HG03280 (cell line): ENCODE results near the gene PPP1R12B.
"Not testable (repeated sequence)": the region's sequence is repeated elsewhere in the genome, so short reads cannot be mapped to it uniquely, and the experiment has no call there.

Experiments used
- ATAC-seq: cut with Tn5 transposase; IDR thresholded peaks from one replicate; pipeline ENCODE4 v1.9.1; 2021; ENCODE audit warnings: mild to moderate bottlenecking, moderate library complexity; ENCODE audit not compliant: unreplicated experiment

Gene PPP1R12B

DNA sequence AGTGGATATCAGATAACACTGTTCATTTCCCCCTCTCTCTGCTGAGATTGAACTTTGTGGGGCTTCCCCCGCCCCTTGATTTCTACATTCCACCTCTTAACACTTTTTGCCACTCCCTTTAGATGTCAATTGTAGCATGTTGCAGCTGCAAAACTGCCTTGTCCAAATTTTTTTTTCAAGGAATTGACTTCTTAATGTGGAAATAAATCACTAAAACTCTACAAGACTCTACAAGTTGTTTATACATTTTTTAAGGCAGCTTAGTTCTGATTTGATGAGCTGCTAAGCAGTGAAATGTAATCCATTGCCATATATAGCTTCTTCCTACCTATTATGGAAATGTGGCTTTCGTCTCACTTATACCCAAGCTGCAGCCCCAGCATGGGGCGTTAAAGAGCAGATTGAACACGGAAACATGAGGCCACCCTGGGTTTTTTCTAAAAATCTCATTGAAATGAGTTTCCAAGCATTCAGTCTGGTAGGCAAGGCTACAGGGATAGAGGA, 229.6 kb downstream of the PPP1R12B start:
- ATAC-seq = no peak

DNA sequence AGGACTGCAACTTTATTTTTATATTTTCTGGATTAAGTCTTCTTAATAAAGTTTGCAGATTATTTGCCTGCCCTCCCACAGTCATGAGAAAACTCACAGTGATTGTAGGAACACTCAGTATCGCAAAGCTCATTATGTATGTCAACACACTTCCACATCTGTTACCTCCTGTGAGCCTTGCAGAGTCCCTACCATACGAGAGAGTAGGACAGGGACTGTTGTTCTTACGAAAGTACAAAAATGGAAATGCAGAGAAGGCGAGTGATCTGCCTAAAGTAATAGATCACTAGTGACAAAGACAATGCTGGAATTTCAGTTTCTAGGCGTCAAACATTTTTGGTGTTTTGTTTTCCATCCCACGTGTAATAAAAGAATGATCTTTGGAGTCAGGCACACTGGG, 230.1 kb downstream of the PPP1R12B start:
- ATAC-seq = no peak

DNA sequence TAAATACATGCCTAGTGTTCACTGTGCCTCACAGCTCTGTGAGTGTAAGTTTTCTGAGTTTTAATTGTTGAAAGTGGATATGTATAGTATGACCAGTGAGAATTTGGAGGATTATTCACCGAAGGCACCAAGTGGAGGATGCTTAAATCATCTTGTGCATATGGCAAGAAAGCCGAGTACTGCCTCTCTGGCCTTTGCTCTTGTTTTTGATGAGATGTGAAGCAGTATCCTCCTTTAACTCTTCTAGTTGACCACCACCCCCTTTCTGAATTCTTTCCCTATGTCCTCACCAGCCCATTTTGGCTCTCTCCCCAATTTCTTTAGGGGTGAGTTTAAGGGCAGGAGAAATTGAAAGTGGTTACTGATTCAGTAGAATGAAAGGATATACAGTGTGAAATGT, 231.3 kb downstream of the PPP1R12B start:
- no peak for ATAC-seq

DNA sequence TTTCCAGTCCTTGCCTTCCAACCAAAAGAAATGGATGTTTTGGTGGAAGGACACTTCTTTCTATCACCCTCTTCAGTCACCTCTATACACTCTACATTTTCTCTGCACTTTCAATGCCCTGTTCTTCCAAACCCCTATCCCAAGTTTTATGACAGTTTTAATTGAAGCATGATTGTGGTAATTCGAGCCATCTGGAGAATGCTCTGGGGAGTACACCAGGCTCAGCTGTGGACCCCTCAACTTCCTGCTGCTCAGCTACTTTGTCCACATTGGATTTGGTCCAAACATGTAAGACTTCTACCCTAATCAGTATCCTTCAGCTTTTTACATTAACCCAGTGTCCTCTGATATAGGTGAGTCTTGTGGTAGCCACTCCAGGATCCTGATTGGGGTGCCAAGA, 232.1 kb downstream of the PPP1R12B start:
- no peak for ATAC-seq

DNA sequence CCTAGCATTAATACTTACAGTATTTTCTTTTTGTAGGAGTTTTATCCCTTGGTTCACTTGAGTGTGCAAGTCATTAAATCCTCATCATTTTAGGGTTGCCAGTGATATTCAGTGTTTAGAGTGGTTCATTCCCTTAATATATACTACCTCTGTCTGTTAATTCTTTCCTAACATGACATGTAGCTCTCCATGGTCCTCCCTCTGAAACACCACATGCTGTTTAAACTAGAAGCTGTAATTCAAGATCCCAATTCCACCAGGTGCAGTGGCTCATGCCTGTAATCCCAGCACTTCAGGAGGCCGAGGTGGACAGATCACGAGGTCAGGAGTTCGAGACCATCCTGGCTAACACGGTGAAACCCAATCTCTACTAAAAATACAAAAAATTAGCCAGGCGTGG, 233.9 kb downstream of the PPP1R12B start:
- ATAC-seq = not testable (repeated sequence)

DNA sequence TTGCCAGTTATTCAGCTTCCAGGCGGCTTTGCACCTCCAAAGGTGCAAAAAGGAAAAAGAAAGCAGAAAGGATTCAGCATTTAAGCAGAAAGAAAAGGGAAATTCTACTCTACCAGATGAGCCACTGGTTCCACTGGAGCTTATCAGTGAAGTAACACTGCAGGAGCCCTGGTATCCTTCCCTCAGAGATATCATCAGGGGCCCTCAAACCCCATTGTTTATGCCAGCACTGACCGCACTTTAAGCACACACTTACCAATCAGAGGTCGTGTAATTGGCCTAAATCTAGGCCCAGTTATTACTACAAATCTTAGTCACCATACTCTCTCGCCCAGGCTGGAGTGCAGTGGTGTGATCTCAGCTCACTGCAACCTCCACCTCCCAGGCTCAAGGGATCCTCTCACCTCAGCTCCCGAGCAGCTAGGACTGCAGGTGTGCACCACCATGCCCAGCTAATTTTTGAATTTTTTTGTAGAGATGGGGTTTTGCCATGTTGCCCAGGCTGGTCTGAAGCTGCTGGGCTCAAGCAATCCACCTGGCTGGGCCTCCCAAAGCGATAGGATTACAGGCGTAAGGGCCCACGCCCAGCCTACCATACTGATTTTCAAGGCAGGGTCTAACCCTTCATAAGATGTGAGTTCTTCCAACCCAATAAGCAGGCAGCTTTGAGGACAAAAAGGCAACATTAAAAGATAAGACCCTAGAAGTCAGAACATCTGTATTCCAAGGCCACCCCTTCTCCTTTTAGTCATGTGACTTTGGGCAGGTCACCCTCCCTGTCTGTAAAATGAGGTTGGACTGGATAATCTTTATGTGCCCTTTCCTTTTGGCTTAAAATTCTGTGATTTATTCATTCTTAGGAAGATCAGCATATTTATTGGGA, 236.4 kb downstream of the PPP1R12B start:
- ATAC-seq = no peak

DNA sequence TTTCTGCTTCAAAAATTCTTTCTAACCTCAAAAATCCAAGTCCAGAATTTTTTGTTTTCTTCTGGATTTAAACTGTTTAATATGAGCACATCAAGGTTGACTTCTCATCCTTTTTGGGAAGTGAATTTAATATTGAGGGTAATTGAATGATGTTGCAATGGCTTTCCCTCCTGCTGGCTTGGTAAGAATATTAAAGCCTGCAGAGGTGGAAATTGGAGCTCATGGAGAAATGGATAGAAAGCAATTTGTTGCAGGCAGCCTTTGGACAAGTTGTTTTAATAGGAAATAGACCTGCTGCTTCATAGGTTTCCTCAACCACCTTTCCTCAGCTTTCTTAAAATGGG, 237.1 kb downstream of the PPP1R12B start:
- no peak for ATAC-seq

DNA sequence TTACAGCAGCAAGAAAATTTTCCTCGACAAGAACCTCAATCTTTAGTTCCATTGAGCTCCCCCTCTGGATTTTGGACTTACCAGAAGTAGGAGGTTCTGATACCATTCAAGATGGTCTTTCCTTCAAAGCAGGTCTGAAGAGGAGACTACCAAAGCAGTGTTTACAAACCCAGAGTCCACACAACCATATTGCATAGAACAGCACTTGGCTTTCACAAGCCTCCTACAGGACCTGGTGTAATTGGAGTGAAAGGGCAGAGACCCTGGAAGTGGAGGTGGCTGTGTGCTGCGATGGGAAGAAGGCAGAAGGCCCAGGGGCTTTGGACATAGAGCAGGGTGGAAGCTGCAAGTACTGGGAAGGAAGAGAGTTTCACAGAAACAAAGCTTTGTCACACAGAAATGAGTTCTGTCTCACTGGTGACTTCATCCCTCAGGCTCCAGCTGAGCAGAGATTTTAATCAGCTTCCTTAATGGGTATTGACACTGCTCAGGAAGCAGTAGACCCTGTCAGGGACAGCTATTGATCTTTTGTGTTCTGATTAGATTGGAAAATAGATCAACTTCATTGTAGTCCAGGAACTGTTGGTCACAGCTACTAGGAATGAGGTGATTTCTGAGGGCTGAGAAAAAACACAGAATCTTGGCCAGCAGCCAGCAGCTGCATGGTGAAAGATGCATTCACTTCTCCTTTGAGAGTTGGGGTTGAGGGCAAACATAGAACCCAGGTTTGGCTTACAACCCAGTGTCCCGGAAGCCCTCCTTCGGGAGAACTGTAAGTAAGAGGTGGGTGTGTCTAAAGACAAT, 237.7 kb downstream of the PPP1R12B start:
- no peak for ATAC-seq

DNA sequence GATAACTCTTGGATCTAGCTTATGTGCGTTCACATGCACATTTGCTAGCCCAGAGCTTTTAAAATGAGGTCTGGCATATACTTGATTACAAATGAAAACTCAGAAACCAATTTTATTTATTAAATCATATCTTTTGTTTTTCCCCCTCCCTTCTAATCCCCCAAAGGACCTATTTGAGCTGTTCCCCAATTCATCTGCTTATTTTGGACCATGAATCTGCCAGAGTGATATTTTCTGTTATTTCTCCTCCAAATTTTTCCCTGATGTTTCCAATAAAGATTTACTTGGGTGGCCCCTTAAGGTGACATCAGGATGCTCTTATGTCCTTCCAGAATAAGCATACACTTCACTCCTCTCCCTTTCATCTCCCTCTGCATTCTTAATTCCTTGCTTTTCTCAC, 238.4 kb downstream of the PPP1R12B start:
- ATAC-seq = no peak

DNA sequence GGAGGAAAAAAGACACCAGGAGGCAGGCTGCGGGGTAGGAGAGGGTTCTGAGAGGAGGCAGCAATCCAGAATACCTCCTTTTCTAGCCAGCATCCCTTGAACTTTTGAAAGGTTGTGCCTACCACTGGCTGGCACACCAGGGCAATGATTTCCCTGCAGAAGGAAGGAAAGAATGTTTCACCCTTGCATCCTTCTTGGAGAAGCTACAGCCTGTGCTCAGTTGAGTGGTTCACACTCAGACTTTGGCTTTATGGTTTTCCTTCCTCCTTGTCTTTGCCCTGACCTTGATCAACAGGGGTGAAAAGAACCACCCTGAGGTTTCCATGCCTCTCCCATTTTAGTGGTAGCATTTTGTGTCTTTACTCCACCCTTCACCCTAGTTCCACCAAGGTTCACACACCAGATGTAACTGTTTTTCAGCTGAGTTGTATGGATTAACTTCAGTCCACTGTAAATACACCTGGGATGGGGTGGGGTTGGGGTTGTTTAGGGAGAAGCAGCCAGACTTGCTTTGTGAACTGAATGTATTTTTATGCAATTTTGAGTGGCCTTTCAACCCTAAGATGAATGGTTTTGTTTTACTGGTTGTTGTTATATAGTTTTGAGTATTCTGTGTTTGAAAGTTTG, 239.5 kb downstream of the PPP1R12B start:
- no peak for ATAC-seq

DNA sequence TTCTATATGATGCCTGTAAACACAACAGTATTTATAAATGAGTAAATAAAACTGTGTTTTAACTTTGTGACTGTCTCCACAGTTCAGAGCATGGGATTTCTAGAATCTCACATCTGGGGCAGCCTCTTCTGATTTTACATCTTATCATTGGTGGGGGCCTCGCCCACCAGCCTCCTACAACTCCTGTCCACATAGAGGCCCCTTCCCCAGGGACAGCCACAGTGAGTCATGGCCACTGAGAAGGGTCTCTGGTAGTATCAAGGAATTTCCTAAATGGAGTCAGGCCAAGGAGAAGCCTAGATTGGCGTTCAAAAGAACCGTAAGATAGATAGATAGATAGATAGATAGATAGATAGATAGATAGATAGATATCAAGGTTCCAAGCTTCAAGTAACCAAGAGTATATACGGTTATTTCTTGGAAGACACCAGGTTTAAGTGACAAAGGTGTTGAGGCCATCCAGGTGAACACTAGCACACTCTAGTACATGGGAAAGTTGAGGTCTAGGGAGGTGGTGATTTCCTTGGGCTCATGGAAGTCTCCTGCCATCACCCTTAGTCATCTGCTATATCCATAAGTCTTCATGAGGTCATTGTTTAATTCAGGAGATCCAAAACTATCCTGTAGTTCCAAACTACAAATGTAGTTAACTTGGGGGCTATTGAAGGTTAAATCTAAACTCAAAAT, 240.1 kb downstream of the PPP1R12B start:
- ATAC-seq = no peak

DNA sequence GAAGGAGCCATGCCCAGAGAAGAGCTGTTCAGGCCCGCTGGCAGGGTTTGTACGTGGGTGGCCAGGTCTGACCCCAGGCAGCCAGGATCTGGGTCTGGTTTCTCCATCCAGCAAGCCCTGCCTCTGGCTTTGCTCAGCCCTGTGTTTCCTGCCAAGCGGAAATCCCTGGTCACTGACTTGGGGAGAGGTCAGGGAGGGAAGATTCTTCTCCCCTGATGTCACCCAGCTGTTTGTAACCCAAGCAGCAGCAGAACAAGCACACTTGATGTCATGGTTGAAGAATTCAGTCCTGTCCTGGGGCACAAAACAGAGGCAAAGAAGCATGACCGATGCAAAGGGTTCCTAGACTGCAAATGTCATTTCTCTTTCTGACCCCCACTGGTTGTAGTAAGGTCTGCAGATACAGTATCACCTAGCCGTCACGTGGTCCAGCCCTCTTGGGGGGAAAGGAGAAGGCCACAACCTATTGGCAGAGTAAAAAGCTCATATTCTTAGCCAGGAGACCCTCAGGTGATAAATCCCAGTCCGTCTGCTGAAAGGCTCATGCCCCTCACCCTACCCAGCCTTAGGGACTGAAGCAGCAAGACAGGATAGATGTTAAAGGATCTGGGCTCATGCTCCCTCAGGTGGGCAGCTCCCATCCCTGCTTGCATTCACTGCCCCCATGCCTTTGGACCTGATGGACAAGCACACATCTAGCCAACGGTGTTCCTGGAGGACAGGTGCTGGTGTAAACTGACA, 240.9 kb downstream of the PPP1R12B start:
- no peak for ATAC-seq

DNA sequence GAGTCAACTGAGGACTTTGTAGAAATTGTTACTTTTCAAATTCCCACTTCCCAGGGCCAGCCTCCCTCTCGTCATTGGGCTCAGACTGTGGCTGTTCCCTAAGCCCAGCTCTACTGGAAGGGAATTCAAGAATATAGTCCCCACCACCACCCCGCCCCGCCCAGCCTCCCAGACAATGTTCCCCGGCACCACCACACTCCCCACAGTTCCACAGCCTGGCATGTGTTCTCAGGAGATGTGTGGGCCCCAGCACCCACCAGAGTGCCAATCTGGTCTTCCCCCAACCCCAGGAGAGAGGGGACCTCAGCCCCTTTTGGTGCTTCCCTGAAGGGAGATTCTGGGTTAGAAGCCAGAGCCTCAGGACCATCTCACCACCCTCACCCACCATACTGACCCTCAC, 241.6 kb downstream of the PPP1R12B start:
- ATAC-seq = no peak

DNA sequence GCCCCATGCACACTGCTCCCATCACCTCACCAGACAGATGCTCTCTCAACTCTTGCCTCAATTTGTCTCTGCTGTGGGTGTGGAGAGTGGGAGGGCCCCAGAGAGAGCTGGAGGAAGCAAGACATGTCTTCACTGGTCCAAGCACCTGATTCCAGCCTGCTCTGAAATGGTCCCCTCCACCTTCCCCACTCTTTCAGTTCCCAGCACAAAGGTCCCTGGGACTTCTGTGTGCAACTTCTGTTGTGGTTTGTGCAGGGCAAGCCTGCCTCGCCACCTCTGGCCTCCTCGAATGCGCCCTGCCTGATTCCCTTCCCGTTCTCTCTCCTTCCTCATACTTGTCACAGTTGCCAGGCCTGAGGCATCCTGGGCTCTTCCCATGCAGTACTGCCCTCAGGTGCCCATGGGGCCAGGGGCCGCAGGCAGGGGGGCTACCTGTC, 242.5 kb downstream of the PPP1R12B start:
- no peak for ATAC-seq

DNA sequence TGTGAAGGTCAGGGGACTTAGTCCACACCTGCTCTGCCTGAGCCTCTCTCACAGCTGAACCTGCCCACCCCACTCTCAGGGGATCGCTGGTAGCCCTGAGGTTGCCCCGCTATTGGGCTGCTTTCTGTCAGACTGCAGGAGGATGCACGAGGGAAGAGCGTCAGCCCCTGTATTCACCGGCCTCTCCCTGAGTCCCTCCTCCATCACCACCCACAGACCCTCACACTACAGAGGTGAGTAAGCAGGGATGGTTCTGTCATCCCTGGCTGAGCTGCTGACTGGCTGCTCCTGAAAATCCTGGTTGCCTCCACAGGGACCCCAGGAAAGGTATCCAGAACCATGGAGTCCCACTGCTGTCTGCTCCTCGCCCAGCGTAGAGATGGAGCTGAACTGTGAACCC, 243.0 kb downstream of the PPP1R12B start:
- no peak for ATAC-seq

DNA sequence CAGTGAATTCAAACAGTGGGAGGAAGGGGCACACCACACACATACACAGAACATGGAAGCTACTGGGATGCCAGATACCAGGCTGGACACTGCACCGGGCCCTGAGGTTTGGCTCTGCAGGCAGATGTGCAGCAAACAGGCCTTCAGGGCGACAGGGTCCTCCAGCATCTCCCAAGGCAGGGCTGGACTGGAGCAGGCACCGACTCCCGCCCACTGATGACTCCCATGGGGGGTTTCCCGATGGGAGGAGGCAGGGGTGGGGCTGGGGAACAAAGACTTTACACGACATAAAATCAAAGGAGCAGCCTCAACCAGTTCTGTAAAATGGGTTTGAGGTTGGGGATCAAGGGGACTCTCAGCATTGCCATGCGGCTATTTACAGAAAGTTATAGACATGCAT, 243.6 kb downstream of the PPP1R12B start:
- ATAC-seq = no peak

DNA sequence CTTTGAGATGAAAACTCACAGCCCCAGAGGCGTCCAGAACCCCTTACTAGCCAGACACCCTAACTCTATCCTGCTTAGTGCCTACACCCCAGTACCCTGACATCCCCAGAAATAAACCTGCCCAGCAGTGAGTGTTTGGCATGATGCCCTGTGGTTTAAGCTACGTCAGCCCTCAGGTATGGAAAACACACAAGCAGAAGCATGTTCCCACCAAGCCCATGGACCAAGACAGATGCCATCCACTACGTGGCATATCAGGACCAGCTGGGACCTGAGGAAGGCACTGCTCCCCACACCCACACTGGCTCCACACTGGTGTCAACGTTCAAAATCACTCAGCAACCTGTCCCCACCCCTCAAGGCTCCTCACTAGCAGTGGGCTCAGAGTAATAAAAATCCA, 245.3 kb downstream of the PPP1R12B start:
- ATAC-seq = no peak

DNA sequence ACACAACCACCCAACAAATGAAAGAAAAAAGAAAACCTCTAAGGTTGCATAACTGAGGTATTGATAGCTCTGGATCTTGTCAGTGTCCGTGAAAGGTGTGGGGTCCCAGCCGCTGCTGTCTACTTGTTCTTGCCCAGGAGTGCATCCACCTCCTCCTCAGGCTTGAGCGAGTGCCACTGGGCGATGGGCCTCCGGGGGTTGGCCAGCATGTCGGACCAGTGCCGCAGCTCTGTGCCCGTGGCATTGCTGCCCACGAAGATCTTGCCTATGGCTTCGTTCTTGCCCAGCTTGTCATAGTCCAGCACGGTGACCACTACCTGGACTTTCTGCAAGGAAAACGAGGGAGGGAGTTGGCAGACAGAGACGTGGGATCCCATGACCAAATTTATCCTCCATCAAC, 248.1 kb downstream of the PPP1R12B start:
- no peak for ATAC-seq

DNA sequence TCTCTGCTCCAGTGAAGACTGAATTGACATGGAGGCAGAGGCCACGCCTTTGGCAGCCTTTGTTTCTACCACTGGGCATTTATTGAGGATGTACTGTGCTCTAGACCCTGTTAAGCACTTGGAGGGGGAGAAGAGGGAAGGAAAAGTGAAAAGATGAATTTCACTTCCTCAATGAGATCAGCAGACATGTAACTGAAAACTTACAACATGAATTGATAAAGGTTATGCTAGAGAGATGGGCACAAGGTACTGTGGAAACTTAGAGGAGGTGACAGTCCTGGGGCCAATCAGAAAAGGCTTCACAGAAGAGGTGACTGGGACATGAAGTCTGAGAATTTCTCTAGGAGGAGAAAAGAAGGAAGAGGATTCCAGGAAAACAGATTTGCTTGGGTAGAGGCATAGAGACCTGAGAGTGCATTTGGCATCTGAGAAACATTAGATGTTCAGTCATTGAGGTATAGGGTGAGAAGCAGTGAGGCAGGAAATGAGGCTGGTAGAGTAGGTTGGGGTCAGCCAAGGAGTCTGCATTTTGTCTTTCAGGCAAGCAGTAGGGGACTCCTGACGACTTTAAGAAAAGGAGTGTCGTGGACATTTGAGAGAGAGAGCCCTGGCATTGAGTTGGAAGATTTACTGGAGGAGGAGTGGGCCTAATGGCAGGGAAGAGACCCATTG, 248.7 kb downstream of the PPP1R12B start:
- no peak for ATAC-seq
